ENCODE results near the gene NSD2.
A peak's percentile ranks its signal among the peaks of the same experiment; 100 is the strongest.

NSD2 gene

DNA sequence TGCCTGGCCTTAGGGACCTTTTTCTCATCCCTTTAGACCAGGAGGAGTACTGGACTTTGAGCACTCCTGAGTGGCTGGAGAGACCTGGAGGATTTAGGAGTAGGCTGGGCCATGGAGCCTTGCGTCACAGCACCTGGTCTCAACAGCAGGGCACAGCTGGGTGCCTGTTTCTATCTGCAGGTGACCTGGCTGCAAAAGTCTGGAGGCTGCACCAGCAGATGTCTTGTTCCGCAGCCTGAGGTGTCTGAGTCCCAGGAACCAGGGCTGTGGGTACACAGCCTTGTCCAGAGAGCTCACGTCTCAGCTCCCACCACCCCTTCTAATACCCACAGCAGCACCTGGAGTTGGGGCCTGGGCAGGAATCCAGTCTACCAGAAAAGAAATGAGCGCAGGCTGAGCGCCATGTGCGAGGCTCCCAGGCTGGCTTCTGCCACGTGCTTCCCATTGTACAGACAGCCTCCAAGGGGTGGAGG is 5.0 kb upstream of the NSD2 start:
- DNase-seq = no peak

DNA sequence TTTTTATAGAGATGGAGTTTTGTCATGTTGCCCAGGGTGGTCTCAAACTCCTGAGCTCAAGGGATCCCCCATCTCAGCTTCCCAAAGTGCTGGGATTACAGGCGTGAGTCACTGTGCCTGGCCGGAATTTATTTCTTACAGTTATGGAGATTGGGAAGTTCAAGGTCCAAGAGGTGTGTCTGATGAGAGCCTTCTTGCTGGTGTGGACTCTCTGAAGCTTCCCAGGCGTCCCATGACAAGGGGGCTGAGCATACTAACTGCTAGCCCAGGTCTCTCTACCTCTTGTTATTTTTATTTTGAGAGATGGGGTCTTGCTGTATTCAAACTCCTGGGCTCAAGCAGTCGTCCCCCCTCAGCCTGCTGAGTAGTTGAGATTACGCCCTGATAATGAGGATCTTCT is 2.9 kb upstream of the NSD2 start:
- no peak for DNase-seq

DNA sequence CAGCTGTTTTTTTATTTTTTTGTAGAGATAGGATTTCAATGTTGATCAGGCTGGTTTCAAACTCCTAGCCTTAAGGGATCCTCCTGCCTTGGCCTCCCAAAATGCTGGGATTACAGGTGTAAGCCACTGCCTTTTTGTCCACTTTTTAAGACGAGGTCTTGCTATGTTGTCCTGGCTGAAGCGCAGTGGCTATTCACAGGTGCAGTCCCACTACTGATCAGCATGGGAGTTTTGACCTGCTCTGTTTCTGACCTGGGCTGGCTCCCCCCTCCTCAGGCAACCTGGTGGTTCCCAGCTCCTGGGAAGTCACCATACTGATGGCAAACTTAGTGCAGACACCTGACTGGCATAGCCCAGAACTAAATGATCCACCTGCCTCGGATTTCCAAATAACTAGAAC is 2.3 kb upstream of the NSD2 start:
- no peak for DNase-seq

DNA sequence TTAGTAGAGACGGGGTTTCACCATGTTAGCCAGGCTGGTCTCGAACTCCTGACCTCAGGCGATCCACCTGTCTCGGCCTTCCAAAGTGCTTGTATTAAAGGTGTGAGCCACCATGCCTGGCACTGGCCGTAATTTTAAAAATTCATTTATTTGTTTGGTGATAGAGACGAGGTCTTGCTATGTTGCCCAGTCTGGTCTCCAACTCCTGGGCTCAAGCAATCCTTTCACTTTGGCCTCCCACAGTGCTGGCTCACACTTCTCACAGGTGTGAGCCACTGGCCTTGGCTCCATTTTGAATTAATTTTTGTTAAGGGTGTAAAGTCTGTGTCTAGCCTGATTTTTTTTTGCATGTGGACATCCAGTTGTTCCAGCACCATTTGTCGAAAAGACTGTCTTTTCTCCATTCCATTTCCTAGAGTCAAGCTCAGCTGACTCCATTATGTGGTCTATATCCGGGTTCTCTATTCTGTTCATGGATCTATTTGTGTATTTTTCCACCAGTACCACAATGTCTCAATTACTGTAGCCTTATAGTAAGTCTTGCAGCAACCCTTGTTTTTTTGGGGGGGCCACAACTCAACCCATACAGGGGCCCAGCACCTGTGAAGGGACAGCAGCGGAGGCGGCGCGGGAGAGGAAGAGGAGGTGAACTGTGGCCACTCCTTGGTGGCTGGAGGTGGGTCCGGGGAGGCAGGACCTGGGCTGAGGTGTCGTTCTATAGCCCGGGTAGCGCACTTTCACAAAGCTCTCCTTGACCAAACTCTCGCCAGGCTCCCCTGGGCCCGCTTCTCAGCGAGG is 1.5 kb upstream of the NSD2 start:
- DNase-seq = no peak

DNA sequence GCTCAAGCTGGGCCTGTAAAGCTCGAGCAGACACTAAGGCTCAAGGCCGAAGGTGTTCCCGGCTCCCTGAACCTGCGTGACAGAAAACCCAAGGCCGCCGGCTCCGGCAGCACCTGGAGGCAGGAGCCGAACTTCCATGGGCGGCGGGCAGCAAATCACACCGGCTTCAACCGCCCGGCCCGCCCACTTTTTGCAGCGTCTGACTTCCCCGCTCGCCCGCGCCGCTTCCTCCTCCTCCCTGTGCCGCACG is 940 bp upstream of the NSD2 start:
- peak; percentile 88 for DNase-seq

DNA sequence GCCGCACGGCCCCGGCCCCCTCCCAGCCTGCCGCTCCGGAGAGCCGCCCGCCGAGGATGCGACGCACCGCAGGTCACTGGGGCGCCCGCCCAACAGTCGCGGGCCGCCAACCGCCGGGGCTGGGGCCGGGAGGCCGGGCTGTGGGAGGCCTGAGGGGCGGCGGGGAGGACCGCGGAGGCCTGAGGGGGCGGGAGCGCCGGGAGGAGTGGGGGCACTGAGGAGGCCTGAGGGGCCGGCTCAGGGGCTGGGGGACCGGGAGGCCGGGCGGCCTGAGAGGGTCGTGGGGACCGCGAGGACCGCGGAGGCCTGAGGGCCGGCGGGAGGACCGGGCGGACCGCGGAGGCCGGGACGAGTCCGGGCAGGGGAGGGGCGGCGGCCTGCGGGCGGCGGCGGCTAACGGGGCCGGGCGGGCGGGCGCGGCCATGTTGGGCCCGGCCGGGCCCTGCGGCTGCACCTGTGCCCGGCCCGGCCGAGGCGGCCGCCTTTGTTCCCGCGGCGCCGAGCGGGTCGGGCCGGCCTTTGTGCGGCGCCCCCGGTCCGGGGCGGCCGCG is 353 bp downstream of the NSD2 start:
- no peak for DNase-seq

DNA sequence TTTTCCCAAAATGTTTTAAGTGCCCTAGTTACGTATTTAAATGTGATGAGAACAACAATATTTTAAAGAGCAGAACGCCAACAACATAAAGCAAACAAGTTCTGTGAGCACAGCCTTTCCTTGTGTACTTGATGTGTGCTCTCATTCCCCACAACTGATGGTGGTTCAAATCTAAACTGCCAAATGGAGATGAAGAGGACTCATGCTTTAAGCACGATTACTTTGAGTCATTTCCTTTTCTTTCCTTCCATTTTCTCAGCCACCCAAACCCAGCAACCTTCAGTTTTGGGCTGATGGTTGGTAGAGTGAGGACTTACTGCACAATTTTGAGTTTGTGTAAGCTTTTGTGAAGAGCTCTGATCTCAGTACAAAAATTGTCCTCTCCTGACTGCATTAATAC is 1.7 kb downstream of the NSD2 start:
- peak; percentile 30 for DNase-seq

DNA sequence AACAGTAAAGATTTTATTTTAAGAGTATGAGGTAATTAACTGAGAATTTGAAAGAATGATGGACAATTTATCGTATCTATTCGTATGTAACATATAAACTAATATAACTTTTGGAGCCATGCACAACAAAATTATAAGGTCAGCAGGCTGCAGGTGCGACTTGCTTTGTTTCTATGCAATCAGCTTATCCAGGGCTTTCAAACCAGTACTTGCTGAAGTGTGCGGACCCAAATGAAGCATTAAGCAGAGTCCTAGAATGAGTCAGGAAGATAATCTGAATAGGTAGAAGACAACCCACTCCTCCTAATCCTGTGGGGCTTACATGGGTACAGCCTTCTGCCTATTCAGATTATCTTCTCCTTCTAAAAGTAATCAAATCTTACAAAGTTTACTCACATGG is 2.1 kb downstream of the NSD2 start:
- DNase-seq = no peak

DNA sequence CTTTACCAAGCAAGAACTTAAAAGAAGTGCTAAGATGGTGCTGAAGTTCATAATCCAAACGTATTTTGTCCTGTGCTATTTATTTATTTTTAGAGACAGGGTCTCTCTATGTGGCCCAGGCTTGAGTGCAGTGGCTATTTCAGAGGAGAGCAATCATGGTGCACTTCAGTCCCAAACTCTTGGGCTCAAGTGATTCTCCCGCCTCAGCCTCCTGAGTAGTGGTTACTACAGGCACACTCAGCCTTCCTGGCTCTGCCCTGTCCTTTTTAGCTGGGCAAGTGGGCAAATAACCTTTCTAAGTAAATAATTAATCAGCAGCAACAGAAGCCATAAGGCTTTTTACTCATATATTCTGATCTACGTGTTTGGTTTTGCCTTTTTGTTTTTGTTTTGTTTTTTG is 2.6 kb downstream of the NSD2 start:
- DNase-seq = no peak

DNA sequence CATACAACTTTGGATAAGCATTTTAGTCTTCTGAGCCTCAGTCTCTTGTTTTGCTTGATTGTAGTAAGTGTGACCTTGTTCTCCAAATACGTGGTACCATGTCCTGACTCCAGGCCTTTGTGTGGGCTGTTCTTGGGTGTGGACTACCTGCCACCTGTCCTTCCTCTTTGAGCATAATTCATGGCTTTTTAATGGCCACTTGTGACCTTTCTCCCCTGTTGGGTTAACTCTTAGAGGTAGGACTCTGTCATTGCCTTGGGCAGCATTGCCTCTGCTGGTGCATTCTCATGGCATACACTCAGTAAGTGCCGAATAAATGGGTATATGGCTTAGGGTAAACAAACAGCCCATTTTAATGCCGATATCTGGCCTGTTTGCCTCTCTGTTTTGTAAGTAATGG is 3.0 kb downstream of the NSD2 start:
- DNase-seq = no peak

DNA sequence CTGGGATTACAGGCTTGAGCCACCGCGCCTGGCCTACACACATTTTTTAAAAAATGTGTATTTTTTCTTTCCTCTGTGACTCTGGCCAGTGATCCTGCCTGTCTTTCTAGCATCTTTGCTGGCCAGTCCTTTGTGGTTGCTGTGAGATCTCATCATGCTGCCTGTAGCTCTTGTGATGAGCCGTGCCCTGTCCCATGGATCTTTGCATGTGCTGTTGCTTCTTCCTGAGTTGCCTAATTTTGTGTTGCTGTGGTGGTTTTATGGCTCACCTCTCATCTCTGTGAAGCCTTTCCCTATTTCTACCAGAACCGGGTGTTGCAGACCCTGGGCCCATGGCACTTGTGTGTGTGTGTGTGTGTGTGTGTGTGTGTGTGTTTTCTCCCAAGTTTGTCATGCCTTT is 8.3 kb downstream of the NSD2 start:
- DNase-seq = no peak

DNA sequence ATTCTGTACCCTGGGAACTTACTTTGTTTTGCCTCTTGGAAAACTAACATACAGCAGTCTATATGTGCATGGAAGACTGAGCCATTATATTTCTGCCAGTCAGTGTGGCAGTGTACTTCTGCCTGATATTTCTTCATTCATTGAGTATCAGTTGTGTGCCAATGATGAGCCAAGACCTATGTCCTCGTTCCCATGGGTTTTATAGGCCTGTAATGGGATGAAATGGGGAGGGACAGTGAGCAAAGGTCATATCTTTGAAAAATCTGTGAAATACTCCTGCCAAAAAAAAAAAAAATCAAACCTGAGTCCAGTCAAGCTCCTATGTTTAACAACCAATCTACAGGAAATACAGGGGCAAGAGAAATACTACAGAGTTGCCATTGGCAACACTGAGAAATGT is 9.1 kb downstream of the NSD2 start:
- no peak for DNase-seq

DNA sequence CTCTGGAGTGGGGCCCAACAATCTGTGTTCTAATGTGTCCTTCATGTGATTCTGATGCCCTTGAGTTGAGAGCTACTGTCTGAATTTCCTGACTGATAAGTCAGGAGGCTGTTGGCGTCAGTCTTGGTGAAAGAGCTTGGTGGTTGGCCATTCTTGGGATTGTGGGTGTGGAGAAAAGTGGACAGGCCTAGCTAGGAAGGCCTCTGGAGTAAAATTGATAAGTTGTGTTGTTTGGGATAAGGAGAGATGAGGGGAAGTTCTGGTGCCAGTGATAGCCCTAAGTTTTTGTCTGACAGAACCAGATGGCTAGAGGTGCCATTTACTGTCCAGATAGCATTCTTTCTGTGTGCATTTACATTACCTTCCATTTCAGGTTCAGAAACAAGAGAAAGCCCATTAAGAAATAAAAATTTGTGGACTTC is 11.7 kb downstream of the NSD2 start:
- no peak for DNase-seq

DNA sequence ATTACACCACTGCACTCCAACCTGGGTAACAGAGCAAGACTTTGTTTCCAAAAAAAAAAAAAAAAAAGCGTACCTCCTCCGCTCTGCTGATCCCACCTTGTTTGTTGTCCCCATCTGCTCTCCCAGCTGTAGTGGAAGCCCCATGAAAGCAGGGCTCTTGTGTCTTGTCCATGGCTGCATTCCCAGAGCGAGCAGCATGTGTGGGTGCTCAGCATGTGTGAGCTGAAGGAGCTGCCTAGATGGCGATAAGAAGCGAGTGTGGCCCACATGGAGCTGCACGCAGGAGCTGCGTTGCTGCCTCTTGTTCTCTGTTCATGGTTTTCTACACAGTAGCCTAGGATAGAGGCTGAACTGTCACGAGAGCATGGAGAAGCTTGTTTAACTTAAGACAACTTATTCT is 12.4 kb downstream of the NSD2 start:
- DNase-seq = no peak

DNA sequence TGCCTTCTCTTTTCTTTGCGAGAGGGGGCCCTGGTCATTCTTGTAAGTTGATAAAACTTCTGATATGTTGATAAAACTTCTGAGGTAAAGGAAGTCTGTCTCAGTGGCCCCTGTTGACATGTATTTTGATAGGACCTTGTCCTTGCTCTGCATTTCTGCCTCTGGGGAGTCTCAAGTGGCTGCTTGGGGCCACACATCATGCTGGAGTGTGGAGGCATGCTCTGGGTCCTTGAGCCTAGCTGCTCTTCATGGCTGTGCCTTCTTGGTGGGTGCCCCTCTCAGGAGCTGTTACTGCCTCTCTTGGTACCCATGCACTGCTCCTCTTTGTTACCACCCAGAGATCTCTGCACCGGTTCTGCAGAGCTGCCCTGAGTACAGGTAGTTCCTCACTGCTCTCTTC is 14.2 kb downstream of the NSD2 start:
- no peak for DNase-seq

DNA sequence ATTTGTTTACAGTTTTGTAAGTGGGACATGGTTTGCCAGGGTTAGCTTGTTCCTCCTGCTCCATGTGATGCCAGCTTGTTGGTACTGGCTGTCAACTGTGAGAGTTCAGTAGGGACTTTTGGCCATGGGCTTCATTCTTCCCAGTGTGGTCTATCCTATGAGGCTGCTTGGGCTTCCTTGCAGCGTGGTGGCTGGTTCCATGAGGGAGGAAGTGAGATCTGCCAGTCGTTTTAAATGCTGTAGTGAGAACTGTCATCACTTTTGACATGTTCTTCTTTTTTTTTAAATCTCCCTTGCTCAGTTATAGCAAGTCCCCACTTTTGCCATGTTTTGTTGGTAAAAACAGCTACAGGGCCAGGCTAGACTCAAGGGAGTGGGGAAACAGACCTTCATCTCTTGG is 15.9 kb downstream of the NSD2 start:
- no peak for DNase-seq

DNA sequence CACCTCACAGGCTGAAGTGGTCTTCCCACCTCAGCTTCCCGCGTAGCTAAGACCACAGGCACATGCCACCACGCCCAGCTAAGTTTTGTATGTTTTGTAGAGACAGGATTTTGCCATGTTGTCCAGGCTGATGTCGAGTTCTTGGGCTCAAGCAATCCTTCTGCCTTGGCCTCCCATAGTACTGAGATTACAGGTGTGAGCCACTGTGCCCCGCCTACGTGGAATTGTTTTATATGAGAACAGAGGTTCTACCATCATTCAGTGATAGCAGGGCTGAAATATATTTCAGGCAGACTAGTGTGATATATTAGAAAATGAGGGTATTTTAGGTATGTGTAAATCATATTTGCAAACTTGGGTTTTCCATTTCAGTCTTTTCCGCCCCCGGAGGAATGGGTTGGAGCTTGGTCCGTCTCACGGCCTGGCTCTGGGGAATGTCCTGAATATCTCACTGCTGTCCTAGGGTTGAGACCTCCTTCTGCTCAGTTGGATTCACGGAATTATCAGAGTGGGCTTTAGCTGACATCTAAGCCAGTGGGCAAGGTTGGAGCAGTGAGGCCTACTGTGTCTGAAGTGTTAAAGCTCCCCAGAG is 19.9 kb downstream of the NSD2 start:
- DNase-seq = no peak

DNA sequence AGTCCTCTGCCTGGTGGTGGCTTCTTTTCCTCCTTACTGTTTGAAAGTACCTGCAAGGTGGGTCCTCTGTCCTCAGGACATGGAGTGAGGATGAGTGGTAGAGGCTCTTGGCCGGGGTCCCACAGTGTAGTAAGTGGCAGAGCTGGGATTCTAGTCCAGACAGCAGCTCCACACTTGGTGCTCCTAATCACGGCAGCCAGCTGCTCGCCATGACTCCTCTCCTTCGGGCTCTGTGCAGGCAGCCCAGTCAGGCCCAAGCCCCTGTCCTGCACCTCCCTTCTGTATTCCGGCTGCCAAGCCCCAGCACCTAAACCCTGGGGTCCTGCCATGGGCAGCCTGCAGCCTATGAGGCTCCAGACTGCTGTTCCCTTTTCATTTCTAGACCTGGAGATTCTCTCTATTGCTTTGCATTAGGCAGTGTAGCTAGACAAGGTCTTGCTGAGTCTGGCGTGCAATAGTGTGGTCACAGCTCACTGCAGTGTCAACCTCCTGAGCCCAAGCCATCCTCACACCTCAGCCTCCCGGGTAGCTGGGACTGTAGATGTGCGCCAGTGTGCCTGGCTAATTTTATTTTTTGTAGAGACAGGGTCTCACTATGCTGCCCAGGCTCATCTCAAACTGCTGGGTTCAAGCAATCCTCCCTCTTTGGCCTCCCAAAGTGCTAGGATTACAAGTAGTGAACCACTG is 24.9 kb downstream of the NSD2 start:
- DNase-seq = no peak

DNA sequence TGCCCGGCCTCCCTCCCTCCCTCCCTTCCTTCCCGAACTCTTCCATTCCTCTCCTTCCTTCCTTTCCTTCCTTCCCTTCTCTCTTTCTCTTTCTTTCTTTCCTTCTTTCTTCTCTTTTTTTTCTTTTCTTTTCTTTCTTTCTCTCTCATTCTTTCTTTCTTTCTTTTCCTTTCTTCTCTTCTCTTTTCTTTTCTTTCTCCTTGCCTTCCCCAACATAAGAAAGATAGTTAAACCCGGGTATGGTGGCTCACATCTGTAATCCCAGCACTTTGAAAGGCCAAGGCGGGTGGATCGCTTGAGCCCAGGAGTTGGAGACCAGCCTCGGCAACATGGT is 25.4 kb downstream of the NSD2 start:
- DNase-seq = no peak

DNA sequence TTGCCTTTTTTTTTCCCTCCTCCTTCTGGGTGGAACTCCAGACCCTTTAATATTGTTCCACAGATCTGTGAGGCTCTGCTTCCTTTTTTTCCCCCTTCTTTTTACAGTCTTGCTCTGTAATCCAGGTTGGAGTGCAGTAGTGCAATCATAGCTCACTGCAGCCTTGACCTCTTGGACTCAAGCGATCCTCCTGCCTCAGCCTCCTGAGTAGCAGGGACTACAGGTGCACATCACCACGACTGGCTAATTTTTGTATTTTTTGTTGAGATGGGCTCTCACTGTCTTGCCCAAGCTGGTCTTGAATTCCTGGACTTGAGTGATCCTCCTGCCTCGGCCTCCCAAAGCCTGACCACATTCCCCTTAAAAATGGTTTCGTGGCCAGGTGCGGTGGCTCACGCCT is 26.8 kb downstream of the NSD2 start:
- no peak for DNase-seq

DNA sequence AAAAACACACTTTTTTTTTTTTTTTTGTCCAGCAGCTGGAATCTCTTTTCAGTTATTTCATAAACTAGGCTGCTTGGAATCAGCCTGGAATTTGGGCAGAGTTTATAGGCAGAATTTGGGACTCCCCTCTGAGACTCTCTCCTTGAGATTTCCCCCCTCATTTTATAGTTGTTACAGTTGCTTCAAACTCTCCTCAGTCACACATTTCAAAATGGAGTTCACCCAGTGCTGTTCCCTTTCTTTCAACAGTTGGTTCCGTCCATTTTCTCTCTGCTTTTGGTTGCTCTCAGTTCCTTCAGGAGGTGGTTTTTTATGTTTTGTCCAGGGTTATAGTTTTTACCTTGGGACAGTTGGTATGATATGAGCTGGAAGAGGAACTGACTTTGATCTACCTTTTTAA is 27.5 kb downstream of the NSD2 start:
- no peak for DNase-seq

DNA sequence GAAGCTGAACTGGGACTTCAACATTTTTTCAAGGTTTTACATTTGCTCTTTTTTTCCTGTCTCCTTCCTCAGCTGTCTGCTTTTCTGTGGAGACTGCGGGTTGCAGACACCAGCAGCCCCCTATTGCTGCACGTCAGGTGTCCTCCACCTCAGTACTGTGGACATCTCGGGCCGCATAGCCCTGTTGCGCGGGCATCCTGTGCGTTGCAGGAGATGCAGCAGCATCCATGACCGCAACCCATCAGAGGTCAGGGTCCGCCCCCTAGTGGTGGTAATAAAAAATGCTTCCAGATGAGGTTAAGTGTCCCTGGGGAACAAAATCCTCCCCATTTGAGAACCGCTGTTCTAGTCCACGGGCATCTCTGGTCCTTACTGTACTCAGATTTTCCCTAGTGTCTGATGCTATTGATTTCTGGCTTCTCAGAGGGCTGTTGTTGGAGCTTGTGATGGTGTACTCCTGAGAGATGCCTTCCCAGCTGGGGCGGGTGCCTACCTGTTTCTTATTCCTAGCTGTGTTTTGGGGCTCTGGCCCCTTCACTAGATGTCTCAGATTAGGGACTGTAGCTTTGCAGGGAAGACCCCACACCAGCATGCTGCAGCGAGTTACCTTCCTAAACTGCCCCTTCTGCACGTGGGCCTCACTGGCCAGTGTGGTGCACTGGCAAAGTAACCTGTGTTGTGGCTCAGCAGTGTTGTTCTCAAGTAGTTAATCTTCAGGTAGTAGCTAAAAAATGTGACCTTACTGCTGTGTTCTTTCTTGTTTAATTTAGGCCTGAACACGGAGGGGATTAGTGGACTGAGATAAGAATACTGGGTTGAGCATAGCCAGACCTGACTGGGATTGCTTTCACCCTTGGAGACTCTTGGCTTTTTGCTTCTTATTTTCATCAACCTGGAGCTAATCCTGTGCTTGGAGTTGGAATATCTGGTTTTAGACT is 28.2 kb downstream of the NSD2 start:
- DNase-seq = peak; percentile 67

DNA sequence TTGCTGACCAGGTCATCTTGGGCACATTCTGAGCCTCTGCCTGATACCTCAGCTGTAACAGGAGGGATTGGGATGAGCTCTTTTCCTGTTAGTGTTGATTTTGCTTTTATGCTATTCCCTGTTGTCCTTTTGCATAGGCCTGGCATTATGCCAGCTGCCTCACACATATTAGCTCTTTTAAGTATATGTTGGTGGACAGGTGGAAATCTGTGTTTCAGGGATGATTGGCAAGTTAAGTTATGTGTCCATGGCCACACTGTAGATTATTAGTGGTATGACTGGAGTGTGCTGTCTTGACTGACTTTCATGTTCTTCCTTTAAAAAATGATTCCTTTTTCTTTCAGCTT is 28.9 kb downstream of the NSD2 start:
- DNase-seq = no peak

Measured in activated naive CD4-positive, alpha-beta T cell treated with anti-CD3 and anti-CD28 coated beads, Interleukin-2, amount 50 U/mL, for 16 hours (primary cell).